ENCODE data around the gene UBAC1. TPM values are rescaled to one million over a fixed set of nuclear protein-coding genes. Genes with fewer than 3 reads are reported as not detected.

UBAC1 gene
- total RNA-seq, 1 donor from 2014 or later, result 34.5 TPM

DNA sequence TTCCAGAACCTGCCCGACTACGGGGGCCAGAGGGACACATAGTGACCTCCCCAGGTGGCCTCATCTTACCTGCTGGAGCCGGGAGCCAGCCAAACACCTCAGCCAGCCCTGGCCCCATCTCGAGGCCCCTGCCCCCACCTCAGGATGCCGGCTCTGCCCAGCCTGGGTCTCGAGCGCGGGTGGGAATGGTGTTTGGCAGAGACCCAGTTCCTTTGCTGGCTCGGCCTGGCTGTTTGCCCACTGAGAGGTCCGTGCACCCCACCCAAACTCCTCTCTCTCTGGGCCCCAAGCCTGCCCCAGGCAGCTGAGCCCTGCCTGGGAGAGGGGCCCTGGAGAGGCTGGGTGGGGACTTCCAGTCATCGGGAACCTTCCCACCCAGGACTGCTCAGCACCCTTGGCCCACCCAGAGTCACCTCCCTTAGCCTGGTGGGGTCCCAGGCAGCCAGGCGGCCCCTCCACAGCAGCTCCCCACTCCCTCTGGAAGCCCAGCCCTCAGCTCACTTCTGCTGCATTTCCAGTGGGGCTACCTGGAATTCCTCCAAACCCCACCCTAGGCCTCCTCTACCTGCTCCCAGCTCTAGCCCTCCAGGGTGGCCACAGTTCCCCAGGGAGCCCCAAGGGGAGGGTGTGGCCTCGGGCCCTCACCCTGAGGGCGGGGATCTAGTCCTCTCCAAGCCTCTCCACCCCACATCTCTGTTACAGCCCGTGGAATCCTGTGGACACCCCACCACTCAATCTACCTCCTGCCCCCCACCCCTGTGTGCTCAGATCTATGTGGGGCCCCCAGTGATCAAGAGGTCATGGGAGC lies 42.4 kb upstream of the UBAC1 start:
- Mint-ChIP-seq H3K27me3 (no peaks in the 10 kb centered on the region), H3K4me1 (ENCODE audit: unreplicated experiment) (peaks cover 16% of the 10 kb centered on the region), H3K4me3 (no peak overlapping the region), H3K36me3 (no peaks in the 10 kb centered on the region), H3K9me3 (no peaks in the 10 kb centered on the region), H3K27ac (no peak overlapping the region)
- TF ChIP-seq, protein P1, sequence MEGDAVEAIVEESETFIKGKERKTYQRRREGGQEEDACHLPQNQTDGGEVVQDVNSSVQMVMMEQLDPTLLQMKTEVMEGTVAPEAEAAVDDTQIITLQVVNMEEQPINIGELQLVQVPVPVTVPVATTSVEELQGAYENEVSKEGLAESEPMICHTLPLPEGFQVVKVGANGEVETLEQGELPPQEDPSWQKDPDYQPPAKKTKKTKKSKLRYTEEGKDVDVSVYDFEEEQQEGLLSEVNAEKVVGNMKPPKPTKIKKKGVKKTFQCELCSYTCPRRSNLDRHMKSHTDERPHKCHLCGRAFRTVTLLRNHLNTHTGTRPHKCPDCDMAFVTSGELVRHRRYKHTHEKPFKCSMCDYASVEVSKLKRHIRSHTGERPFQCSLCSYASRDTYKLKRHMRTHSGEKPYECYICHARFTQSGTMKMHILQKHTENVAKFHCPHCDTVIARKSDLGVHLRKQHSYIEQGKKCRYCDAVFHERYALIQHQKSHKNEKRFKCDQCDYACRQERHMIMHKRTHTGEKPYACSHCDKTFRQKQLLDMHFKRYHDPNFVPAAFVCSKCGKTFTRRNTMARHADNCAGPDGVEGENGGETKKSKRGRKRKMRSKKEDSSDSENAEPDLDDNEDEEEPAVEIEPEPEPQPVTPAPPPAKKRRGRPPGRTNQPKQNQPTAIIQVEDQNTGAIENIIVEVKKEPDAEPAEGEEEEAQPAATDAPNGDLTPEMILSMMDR (conservative IDR thresholded peaks at IDR 0.05), result no peak
- DNase-seq (ENCODE audit: extremely low spot score, unreplicated experiment), result no peak

DNA sequence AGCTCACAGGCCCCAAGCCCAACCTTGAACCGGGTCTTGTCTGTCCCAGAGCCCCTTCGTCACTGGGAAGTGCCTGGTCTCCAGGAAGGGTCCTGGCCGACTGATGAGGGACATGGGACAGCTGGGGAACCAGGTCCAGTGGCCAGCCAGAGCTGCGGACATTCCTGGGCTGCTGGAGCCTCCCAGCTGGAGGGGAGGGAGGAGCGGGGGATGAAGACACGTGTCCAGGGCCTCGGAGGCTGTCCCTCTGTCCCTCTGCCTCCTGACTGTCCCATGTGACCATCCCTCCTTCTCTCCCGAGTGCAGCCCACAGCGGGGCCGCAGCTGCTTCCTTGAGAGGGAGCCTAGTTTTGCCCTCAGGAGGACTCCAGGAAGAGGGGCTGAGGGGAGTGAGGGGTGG lies 41.7 kb upstream of the UBAC1 start:
- H3K4me1 Mint-ChIP-seq (ENCODE audit: unreplicated experiment), result peaks cover 9% of the 10 kb centered on the region
- TF ChIP-seq, protein P1 (conservative IDR thresholded peaks at IDR 0.05), result no peak
- no peaks in the 10 kb centered on the region for H3K9me3 Mint-ChIP-seq
- H3K27me3 Mint-ChIP-seq, result no peaks in the 10 kb centered on the region
- no peak overlapping the region for H3K27ac Mint-ChIP-seq
- no peak for DNase-seq (ENCODE audit: extremely low spot score, unreplicated experiment)
- H3K4me3 Mint-ChIP-seq, result no peak overlapping the region
- no peaks in the 10 kb centered on the region for H3K36me3 Mint-ChIP-seq

DNA sequence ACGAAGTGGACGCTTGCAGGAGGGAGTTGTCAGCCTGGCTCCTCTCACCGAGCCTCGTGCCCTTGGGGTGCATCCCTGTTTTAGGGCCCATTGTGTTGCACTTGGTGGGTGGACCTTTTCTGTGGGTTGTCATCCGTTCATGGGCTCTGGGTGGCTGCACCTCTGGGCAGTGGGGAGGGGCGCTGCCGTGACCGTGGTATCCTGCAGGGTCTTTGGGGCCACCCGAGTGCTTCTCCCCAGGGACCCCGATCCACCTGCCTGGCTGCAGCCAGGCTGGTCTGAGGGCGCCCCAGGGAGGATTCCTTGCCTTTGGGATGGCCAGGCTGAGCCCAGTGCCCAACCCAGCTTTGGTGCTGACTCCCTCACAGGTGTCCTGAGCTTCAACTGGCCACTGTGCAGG lies 41.0 kb upstream of the UBAC1 start:
- no peak overlapping the region for H3K27ac Mint-ChIP-seq
- no peaks in the 10 kb centered on the region for H3K27me3 Mint-ChIP-seq
- H3K4me1 Mint-ChIP-seq (ENCODE audit: unreplicated experiment), result peaks cover 2% of the 10 kb centered on the region
- no peaks in the 10 kb centered on the region for H3K9me3 Mint-ChIP-seq
- no peak for DNase-seq (ENCODE audit: extremely low spot score, unreplicated experiment)
- H3K36me3 Mint-ChIP-seq, result no peaks in the 10 kb centered on the region
- no peak overlapping the region for H3K4me3 Mint-ChIP-seq
- TF ChIP-seq, protein P1 (conservative IDR thresholded peaks at IDR 0.05), result no peak

DNA sequence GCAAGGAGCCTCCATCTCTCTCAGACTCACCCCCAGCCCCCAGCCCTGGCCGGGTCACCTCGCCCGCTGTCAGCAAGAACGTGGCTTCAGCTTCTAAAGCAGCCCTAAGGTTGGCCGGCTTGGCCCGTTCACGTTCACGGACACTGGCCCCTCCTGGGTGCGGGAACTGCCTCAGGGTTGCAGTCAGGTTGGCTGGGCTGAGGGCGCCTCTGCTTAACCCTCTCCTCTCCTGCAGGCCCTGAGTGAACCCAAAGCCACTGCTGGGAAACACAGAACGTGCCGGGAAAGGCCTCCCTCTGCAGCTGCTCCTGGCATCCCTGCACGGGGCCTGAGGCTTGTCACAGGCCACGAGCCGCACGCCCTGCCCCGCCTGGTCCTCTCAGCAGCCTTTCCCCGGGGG lies 40.1 kb upstream of the UBAC1 start:
- Mint-ChIP-seq H3K27me3 (no peaks in the 10 kb centered on the region), H3K27ac (no peak overlapping the region)

DNA sequence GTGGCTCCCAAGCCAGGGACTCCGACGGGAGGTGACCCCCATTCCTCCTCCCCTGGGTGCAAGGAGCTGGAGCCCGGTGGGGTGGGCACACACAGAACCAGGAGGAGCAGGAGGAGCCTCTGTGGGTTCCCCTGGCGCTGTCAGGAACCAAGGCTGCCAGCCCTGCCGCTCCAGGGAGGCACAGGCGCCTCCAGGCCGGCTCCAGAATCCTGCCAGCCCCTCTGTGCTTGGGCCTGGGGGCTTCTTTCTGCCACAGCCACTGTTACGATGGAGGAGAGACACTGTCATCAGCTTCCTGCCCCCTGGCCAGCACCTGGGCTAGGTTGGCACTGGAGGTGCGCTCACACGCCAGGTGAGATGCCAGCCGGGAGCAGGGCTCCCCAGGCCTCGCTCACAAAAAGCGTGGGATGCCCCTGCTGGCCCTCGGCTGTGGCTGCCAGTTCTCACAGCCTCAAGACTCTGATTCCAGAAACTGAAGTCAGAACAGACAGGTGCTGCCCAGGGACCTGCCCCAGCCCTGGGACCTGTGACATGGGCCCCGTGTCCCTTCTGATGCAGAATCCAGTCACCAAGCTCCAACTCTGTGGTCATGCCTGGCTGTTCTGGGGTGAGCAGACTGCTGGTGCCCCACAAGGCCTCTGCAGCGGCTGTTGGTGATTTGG lies 37.4 kb upstream of the UBAC1 start:
- H3K9me3 Mint-ChIP-seq, result no peaks in the 10 kb centered on the region
- TF ChIP-seq, protein P1 (conservative IDR thresholded peaks at IDR 0.05), result no peak
- H3K36me3 Mint-ChIP-seq, result no peaks in the 10 kb centered on the region
- no peak overlapping the region for H3K27ac Mint-ChIP-seq
- H3K4me1 Mint-ChIP-seq (ENCODE audit: unreplicated experiment), result peaks cover 6% of the 10 kb centered on the region
- H3K4me3 Mint-ChIP-seq, result no peak overlapping the region
- no peaks in the 10 kb centered on the region for H3K27me3 Mint-ChIP-seq
- no peak for DNase-seq (ENCODE audit: extremely low spot score, unreplicated experiment)

More for the DNA sequence above, 40.1 kb upstream of the UBAC1 start:
- Mint-ChIP-seq H3K4me1 (ENCODE audit: unreplicated experiment) (no peaks in the 10 kb centered on the region), H3K4me3 (no peak overlapping the region), H3K36me3 (no peaks in the 10 kb centered on the region), H3K9me3 (no peaks in the 10 kb centered on the region)
- TF ChIP-seq, protein P1 (conservative IDR thresholded peaks at IDR 0.05), result no peak
- no peak for DNase-seq (ENCODE audit: extremely low spot score, unreplicated experiment)
